Right ventricle myocardium inferior (tissue), 1 donor: ENCODE measurements around the gene BCL2L11. TPM values are rescaled to one million over a fixed set of nuclear protein-coding genes. Genes with fewer than 3 reads are reported as not detected.

Experiments
- ATAC-seq: fragments of 200-7000 bp; cut with Tn5 transposase; one replicate; pipeline ENCODE4 v1.9.1; 2020; ENCODE audit warnings: mild to moderate bottlenecking, moderate library complexity
- DNase-seq: peaks from one replicate; pipeline ENCODE4 v3.0.0; 2021; ENCODE audit errors: missing footprints
- intact Hi-C: fragments of 100-400 bp; cut with DNase I; formaldehyde crosslinking; loops from one replicate; pipeline ENCODE4 v1.11.0; 2022
- total RNA-seq: library from RNA; stranded (reverse); fragmentation: NEBNext Ultra II Directional; extraction: Animal tissue kit (Norgen Biotek cat#: 25700); gene quantifications from one replicate; pipeline ENCODE4 v1.2.1, GENCODE V29; 2021
- donor health status: DM: no; HTN: yes; CAD: no; lungs with severe emphysema.

The BCL2L11 gene
- total RNA-seq, 1 donor from 2014 or later: 9.1 TPM

GRCh38 chr2:111202266-111203040 lies 81.7 kb downstream of the BCL2L11 start:
- DNase-seq (no peak), ATAC-seq (no peak)
- intact Hi-C loops: no loop called here

GRCh38 chr2:111204706-111205105 lies 84.0 kb downstream of the BCL2L11 start:
- DNase-seq (no peak), ATAC-seq (no peak)
- intact Hi-C loops: no loop called here

GRCh38 chr2:111205774-111206173 lies 85.1 kb downstream of the BCL2L11 start:
- ATAC-seq (no peak), DNase-seq (no peak)
- intact Hi-C loops: no loop called here

- ATAC-seq: no peak
- intact Hi-C loops: no loop called here
Measured at GRCh38 chr2:111207851-111208250, 87.1 kb downstream of the BCL2L11 start.

GRCh38 chr2:111208639-111209038 lies 87.9 kb downstream of the BCL2L11 start:
- no peak for ATAC-seq
- no peak for DNase-seq
- intact Hi-C loops: no loop called here

More at GRCh38 chr2:111207851-111208250, 87.1 kb downstream of the BCL2L11 start:
- no peak for DNase-seq

GRCh38 chr2:111209045-111209514 lies 88.4 kb downstream of the BCL2L11 start:
- DNase-seq (no peak), ATAC-seq (no peak)
- intact Hi-C loops: no loop called here

GRCh38 chr2:111210036-111210435 lies 89.3 kb downstream of the BCL2L11 start:
- no peak for DNase-seq
- intact Hi-C loops: no loop called here
- no peak for ATAC-seq

- no peak for ATAC-seq
- no peak for DNase-seq
- intact Hi-C loops: no loop called here
Measured at GRCh38 chr2:111213877-111214276, 93.2 kb downstream of the BCL2L11 start.

- ATAC-seq (peak; percentile 87), DNase-seq (no peak)
- intact Hi-C loops: no loop called here
Measured at GRCh38 chr2:111216811-111217652, 96.3 kb downstream of the BCL2L11 start.
